Upper lobe of right lung (tissue), 1 donor: Measurements from ENCODE around the gene PRKN. TPM values are rescaled to one million over a fixed set of nuclear protein-coding genes. Genes with fewer than 3 reads are reported as not detected.

Experiments
- ATAC-seq: fragments of 200-7000 bp; cut with Tn5 transposase; one replicate; pipeline ENCODE4 v1.9.1; 2020; ENCODE audit warnings: mild to moderate bottlenecking, moderate library complexity
- DNase-seq: peaks from one replicate; pipeline ENCODE4 v3.0.0-alpha.2; 2020
- H3K27ac ChIP-seq: fragments of 200-600 bp; one replicate; pipeline ENCODE4 v1.8.0; 2022
- H3K27me3 ChIP-seq: fragments of 200-600 bp; one replicate; pipeline ENCODE4 v1.8.0; 2022; ENCODE audit warnings: mild to moderate bottlenecking
- H3K36me3 ChIP-seq: fragments of 200-600 bp; one replicate; pipeline ENCODE4 v1.8.0; 2022
- H3K4me1 ChIP-seq: fragments of 200-600 bp; one replicate; pipeline ENCODE4 v1.8.0; 2022
- H3K4me3 ChIP-seq: fragments of 200-600 bp; one replicate; pipeline ENCODE4 v1.8.0; 2022; ENCODE audit warnings: mild to moderate bottlenecking
- H3K9me3 ChIP-seq: fragments of 200-600 bp; one replicate; pipeline ENCODE4 v1.8.0; 2022
- CTCF ChIP-seq: fragments of 200-600 bp; IDR thresholded peaks from one replicate; pipeline ENCODE4 v1.8.0; 2022; ENCODE audit warnings: antibody characterized with exemption
- intact Hi-C: fragments of 100-400 bp; cut with DNase I; formaldehyde crosslinking; loops from one replicate; pipeline ENCODE4 v1.11.0; 2022
- total RNA-seq: library from RNA; stranded (reverse); fragmentation: NEBNext Ultra II Directional; extraction: Animal tissue kit (Norgen Biotek cat#: 25700); gene quantifications from one replicate; pipeline ENCODE4 v1.2.1, GENCODE V29; 2021
- donor health status: DM: no; HTN: yes; CAD: no; lungs with severe emphysema.

The PRKN gene
- total RNA-seq, 1 donor from 2014 or later: 2.7 TPM

DNA sequence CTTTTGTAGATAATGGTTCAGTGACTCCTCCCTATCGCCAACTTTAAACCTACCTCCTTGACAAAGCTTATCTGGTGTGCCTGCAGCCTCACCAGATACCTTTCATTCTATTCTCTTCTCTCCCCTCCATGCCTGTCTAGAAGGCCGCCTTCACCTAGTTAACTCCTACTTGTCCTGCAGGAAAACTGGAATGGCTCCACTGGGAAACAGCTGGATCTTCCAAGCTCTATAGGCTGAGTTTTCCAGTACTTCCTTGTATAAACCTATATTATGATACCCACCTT, 6.2 kb downstream of the PRKN start:
- intact Hi-C loops: no loop called here
- DNase-seq (no peak), ATAC-seq (no peak)
- Histone ChIP-seq H3K27ac (no peak overlapping the region), H3K9me3 (no peaks in the 10 kb centered on the region), H3K4me3 (no peak overlapping the region), H3K36me3 (no peaks in the 10 kb centered on the region), H3K27me3 (no peaks in the 10 kb centered on the region), H3K4me1 (no peaks in the 10 kb centered on the region)
- TF ChIP-seq CTCF: no peak

DNA sequence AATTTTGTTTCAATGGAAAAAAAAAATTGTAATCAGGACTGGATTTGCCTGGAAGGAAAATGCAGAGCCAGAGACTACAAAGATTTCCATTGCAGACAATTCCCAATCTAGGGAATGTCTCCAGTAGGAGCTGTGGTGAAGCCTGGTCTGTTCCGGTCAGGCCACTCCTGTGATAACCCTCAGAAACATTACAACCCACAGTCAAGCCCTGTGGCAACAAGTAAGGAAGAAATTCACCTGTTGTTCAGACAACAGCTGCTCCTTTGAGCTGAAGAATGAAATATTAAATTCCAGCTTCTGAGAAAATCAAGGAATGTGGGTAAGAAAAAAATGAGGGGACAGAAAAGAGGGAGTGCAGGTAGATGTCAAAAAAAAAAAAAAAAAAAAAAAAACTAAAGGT, 8.0 kb downstream of the PRKN start:
- Histone ChIP-seq H3K27me3 (no peaks in the 10 kb centered on the region), H3K4me1 (no peaks in the 10 kb centered on the region), H3K4me3 (no peak overlapping the region), H3K9me3 (no peaks in the 10 kb centered on the region), H3K36me3 (no peaks in the 10 kb centered on the region), H3K27ac (no peak overlapping the region)
- ATAC-seq: no peak
- intact Hi-C loops: no loop called here
- no peak for TF ChIP-seq CTCF
- DNase-seq: no peak

DNA sequence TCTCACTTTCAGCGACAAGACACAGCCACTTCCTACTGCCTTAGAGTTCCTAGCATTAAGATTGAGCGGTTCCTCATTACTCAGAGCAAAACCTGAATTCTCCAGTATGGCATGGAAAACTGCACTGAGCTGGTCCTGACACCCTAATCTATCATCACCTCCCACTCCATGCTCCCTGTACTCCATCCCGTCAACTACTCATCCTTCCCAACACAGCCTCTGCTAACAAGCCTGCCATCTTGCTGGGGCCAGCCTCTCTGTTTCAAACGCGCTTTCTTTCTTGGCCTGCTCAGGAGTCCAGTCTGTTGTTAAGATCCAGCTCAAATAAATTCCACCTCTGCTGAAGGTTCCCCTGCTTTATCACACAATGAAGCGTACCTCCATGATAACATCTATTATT, 12.0 kb downstream of the PRKN start:
- H3K36me3 ChIP-seq: no peaks in the 10 kb centered on the region
- DNase-seq: no peak
- no peaks in the 10 kb centered on the region for H3K27me3 ChIP-seq
- ATAC-seq: no peak
- no peak overlapping the region for H3K4me3 ChIP-seq
- intact Hi-C loops: no loop called here
- no peaks in the 10 kb centered on the region for H3K4me1 ChIP-seq
- no peak overlapping the region for H3K27ac ChIP-seq
- no peak for TF ChIP-seq CTCF
- no peaks in the 10 kb centered on the region for H3K9me3 ChIP-seq

- no peaks in the 10 kb centered on the region for H3K36me3 ChIP-seq
- H3K9me3 ChIP-seq: no peaks in the 10 kb centered on the region
- no peak overlapping the region for H3K4me3 ChIP-seq
- intact Hi-C loops: no loop called here
- no peak for TF ChIP-seq CTCF
- H3K27me3 ChIP-seq: no peaks in the 10 kb centered on the region
- DNase-seq (no peak), ATAC-seq (no peak)
- H3K4me1 ChIP-seq: no peaks in the 10 kb centered on the region
- H3K27ac ChIP-seq: no peak overlapping the region
These were observed 13.4 kb downstream of the PRKN start for GRCh38 chr6:162713974-162714780.

DNA sequence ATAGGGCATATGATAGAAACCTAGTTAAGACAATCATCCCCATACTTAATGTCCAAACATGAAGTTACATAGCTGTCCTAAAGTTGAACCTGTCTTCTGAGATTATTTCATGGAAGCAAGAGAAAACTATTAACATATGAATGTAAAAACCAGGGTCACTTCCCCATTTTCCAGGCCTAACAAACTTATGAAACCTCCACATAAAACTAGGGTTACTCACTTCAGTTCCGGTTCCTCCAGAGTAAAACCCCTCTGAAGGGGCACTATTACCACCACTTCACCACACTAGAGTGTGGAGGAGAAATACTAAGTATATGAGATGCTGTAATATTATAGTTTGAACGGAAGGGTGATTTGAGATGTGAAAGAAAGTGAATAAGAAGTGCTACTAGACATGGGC, 14.9 kb downstream of the PRKN start:
- Histone ChIP-seq H3K4me3 (no peak overlapping the region), H3K4me1 (no peaks in the 10 kb centered on the region), H3K9me3 (no peaks in the 10 kb centered on the region), H3K27me3 (no peaks in the 10 kb centered on the region), H3K27ac (no peak overlapping the region), H3K36me3 (no peaks in the 10 kb centered on the region)
- ATAC-seq: no peak
- intact Hi-C loops: no loop called here
- DNase-seq: no peak
- TF ChIP-seq CTCF: no peak

DNA sequence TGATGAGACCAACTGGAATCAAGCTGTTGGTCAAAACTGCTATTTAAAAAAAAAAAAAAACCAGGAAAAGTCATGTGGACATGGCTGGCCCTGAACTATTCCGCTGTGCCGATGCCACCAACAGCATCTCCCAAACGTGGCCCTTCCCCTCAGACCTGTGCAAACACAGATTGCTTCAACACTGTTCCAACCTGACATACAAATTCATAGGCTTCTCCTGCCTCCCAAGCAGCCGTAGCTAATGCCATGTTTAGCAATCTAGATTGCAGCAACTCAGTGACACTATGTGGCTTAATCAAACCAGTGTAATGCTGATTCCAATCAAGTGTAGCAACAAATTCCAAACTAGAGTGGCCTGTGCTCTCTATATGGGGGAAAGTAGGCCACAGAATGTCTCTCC, 16.2 kb downstream of the PRKN start:
- H3K27ac ChIP-seq: no peak overlapping the region
- H3K9me3 ChIP-seq: no peaks in the 10 kb centered on the region
- DNase-seq: no peak
- TF ChIP-seq CTCF: no peak
- intact Hi-C loops: no loop called here
- ATAC-seq: no peak
- H3K4me3 ChIP-seq: no peak overlapping the region
- no peaks in the 10 kb centered on the region for H3K36me3 ChIP-seq
- H3K4me1 ChIP-seq: no peaks in the 10 kb centered on the region
- no peaks in the 10 kb centered on the region for H3K27me3 ChIP-seq
